Fibroblast of the aortic adventitia (primary cell): ENCODE measurements around the gene SMIM45.
"Not testable (repeated sequence)": the region's sequence is repeated elsewhere in the genome, so short reads cannot be mapped to it uniquely, and the experiment has no call there.

Experiments
- DNase-seq: peaks from one replicate; pipeline ENCODE4 v3.0.0-alpha.2; 2010; ENCODE audit warnings: low read depth
- H3K4me3 ChIP-seq: 2 replicates; pipeline ENCODE4 v1.5.1; 2011; ENCODE audit warnings: low read depth, mild to moderate bottlenecking, control low read depth, low read length, moderate library complexity
- TF ChIP-seq, protein P1 (sequence below): IDR thresholded peaks from 2 replicates; pipeline ENCODE4 v1.5.1; 2011; ENCODE audit warnings: mild to moderate bottlenecking, low read length, control low read depth, inconsistent platforms; ENCODE audit not compliant: insufficient read depth

Gene SMIM45

DNA sequence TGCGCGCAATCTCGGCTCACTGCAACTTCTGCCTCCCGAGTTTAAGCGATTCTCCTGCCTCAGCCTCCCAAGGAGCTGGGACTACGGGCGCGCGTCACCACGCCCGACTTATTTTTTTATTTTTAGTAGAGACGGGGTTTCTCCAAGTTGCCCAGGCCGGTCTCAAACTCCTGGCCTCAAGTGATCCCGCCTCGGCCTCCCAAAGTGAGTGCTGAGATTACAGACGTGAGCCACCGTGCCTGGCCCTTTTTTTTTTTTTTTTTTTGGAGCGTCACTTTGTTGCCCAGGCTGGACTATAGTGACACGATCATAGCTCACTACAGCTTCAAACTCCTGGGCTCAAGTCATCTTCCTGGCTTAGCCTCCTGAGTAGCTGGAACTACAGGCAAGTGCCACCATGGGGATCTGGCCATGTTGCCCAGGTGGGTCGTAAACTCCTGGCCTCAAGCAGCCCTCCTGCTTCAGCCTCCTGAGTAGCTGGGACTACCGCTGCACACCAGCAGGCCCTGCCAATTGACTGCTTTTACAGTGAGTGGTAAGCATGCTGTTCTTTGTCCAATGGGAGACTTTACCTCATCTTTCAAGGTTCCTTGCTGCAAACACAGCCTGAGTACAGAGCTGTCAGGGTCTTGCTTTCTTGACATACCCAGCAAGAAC lies 4.4 kb upstream of the SMIM45 start:
- no peak for DNase-seq
- TF ChIP-seq, protein P1, sequence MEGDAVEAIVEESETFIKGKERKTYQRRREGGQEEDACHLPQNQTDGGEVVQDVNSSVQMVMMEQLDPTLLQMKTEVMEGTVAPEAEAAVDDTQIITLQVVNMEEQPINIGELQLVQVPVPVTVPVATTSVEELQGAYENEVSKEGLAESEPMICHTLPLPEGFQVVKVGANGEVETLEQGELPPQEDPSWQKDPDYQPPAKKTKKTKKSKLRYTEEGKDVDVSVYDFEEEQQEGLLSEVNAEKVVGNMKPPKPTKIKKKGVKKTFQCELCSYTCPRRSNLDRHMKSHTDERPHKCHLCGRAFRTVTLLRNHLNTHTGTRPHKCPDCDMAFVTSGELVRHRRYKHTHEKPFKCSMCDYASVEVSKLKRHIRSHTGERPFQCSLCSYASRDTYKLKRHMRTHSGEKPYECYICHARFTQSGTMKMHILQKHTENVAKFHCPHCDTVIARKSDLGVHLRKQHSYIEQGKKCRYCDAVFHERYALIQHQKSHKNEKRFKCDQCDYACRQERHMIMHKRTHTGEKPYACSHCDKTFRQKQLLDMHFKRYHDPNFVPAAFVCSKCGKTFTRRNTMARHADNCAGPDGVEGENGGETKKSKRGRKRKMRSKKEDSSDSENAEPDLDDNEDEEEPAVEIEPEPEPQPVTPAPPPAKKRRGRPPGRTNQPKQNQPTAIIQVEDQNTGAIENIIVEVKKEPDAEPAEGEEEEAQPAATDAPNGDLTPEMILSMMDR: no peak
- no peak overlapping the region for H3K4me3 ChIP-seq

DNA sequence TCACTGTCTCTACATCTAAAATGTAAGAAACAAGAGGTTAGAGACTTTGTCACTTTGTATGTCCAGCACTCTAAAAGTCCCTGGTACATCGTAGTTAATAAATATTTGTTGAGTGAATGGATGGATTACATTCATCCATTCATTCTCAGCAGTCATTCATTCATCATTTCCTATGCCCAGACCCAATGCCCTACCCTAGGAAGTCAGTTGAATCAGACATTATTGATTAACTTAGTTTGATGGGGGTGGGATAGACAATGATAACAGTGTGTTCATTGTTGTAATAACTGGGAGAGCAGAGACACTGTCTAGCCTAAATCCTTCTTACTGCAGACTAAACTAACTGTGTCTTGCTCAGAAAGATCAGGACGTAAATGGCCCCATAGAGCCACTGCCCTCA lies 3.8 kb upstream of the SMIM45 start:
- TF ChIP-seq, protein P1: no peak
- no peak for DNase-seq
- no peak overlapping the region for H3K4me3 ChIP-seq

DNA sequence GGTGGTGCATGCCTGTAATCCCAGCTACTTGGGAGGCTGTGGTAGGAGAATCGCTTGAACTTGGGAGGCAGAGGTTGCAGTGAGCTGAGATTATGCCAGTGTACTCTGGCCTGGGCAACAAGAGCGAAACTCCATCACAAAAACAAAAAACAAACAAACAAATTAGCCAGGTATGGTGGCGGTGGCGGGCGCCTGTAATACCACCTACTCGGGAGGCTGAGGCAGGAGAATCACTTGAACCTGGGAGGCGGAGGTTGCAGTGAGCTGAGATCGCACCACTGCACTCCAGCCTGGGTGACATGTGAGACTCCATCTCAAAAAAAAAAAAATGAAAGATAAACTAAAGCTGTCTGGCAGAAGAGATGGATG lies 3.0 kb upstream of the SMIM45 start:
- not testable (repeated sequence) for DNase-seq, H3K4me3 ChIP-seq

DNA sequence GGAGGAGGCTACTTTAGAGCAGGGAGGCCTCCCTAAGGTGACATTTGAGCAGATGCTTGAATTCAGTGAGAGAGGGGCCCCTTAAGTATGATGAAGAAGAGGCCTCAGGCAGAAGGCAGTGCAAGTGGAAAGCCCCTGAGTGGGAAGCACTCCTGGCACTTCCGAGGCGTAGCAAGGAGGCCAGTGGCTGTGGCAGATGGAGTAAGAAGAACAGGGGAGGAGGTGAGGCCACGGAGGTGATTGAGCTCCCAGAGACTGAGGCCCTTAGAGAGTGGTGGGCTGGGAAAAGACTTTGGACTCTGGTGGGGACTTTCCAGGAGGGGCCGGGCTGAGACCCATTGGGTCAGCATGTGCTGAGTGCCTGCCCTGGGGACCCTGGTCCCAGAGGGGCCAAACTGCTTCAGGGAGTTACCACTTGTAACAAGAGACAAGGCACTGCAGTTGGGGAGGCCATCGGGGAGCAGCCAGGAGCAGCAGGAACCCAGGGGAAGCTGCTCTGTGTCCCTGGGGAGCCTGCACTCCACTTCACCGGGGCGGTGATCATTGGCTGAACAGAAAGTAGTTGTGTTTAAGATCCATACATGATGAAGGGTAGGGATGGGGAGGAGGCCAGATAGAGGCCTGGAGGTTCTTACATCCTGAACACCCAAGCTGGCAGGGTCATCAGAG lies 2.5 kb upstream of the SMIM45 start:
- no peak for DNase-seq
- H3K4me3 ChIP-seq: no peak overlapping the region
- TF ChIP-seq, protein P1: no peak

DNA sequence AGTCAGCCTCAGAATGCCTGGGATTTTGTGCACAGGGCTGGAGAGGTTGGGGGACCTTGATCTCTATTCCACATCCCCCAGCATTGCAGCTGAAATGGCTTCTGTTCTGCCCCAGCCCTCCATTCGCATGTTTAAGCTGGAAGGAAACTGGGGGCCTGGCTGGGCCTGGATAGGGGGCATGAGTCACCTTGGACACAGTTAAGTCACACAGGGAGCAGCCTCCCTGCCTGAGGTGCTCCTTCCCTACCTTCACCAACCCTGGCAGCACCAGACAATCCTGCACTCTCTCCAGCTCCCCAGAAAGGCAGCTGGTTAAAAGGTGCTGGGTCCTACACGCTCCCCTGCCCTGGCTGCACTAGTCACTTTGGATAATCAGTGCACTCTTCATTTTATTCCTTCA lies 763 bp downstream of the SMIM45 start:
- TF ChIP-seq, protein P1: no peak
- no peak for DNase-seq
- H3K4me3 ChIP-seq: no peak overlapping the region

DNA sequence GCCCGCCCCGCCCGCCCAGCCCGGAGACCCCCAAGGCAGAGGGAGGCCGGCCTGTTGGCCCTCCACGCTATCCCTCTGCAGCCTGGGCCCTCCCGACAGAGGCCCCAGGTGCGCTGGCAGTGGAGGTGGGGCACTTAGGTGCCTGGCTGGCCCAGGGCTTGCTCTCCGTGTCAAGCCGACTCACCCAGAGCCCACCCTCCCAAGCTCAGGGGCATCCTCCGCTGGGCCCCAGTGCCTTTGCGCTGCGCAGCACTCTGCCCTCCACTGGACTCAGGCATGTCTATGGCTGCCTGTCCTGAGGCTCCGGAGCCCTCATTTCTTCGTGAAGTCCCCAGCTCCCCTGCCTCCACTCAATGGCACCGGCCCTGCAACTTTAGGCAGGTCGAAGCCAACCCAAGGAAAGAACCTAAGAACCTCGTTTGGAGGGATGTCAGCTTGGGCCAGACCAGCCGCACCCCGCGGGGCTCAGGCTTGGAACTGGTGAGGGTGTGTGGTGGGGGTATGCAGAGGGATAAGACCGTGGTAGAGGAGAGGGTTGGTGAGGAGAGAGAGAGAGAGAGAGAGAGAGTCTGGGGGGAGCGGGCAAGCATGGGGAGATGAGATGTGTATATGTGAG lies 6.1 kb downstream of the SMIM45 start:
- no peak for DNase-seq
- TF ChIP-seq, protein P1: no peak
- no peak overlapping the region for H3K4me3 ChIP-seq

DNA sequence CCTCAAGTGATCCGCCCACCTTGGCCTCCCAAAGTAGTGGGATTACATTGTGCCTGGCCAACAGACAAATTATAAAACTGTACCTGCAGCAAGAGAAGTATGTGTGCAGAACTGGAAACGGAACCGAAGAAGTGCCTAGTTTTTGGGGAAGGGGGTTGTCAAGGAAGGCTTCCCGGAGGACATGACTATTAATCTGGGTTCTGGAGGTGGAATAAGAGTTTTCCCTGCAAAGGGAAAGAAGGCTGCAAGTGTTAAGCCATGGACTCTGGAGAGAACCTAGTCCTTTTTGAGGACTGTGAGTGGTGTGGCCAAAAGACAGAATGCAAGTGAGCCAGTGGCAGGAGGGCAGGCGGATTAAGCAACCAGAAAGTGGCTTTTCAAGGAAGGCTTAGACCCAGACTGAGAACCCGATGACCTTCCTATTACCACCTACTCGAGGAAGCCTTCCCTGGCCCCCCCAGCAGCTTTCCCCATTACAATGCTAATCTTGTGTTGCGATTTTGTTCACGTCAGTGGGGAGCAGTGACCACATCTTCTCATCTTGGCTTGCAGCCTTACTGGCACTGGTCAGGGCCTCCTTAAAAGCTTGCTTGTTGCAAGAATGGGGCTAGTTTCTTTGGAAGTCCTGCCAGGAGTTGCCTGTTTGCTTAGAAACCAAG lies 11.6 kb downstream of the SMIM45 start:
- DNase-seq: peak; percentile 88
- TF ChIP-seq, protein P1: no peak
- no peak overlapping the region for H3K4me3 ChIP-seq
